ENCODE results near the gene PECR.
"Not testable (repeated sequence)": the region's sequence is repeated elsewhere in the genome, so short reads cannot be mapped to it uniquely, and the experiment has no call there.

Gene PECR

GRCh38 chr2:215998636-215999035 lies 83.0 kb downstream of the PECR start:
- DNase-seq = no peak

GRCh38 chr2:215997219-215997618 lies 84.4 kb downstream of the PECR start:
- DNase-seq = no peak

- DNase-seq = no peak
Observed at GRCh38 chr2:215994911-215995310, 86.7 kb downstream of the PECR start.

GRCh38 chr2:215988556-215989207 lies 92.9 kb downstream of the PECR start:
- not testable (repeated sequence) for DNase-seq
